ENCODE results near the gene SSR3. TPM values are rescaled to one million over a fixed set of nuclear protein-coding genes. Genes with fewer than 3 reads are reported as not detected.

Gene SSR3
- total RNA-seq, 1 donor = 212 TPM

- H3K27me3 ChIP-seq (ENCODE audit: insufficient read depth, low read length) = no peaks in the 10 kb centered on the region
- no peaks in the 10 kb centered on the region for H3K9me3 ChIP-seq (ENCODE audit: low read depth, low read length)
- peaks cover 13% of the 10 kb centered on the region for H4K20me1 ChIP-seq (ENCODE audit: insufficient read depth, low read length)
- no peak overlapping the region for H2AFZ ChIP-seq (ENCODE audit: low read length)
- H3K36me3 ChIP-seq (ENCODE audit: insufficient read depth, low read length) = peaks cover 92% of the 10 kb centered on the region
- peaks cover 10% of the 10 kb centered on the region for H3K4me1 ChIP-seq (ENCODE audit: insufficient read depth, low read length)
- peak overlapping the region; percentile 34 for H3K27ac ChIP-seq (ENCODE audit: low read depth, low read length)
- no peak overlapping the region for H3K4me3 ChIP-seq (ENCODE audit: insufficient read depth, low read length)
- DNase-seq (ENCODE audit: insufficient read length, low spot score, missing footprints) = no peak
- no peak for TF ChIP-seq CTCF (IDR thresholded peaks at IDR 0.05; ENCODE audit: extremely low read depth, low read depth, low read length)
- H3K4me2 ChIP-seq (ENCODE audit: insufficient read depth, low read length) = no peak overlapping the region
- H3K79me2 ChIP-seq (ENCODE audit: insufficient read depth, low read length) = peaks cover 33% of the 10 kb centered on the region
These were observed 12.5 kb downstream of the SSR3 start for GRCh38 chr3:156542101-156543042.

GRCh38 chr3:156539802-156540201 lies 15.1 kb downstream of the SSR3 start:
- H3K79me2 ChIP-seq (ENCODE audit: insufficient read depth, low read length) = peaks cover 7% of the 10 kb centered on the region
- DNase-seq (ENCODE audit: insufficient read length, low spot score, missing footprints) = no peak
- no peak overlapping the region for H3K27ac ChIP-seq (ENCODE audit: low read depth, low read length)
- H4K20me1 ChIP-seq (ENCODE audit: insufficient read depth, low read length) = peaks cover 6% of the 10 kb centered on the region
- TF ChIP-seq CTCF (IDR thresholded peaks at IDR 0.05; ENCODE audit: extremely low read depth, low read depth, low read length) = no peak
- peaks cover 24% of the 10 kb centered on the region for H3K4me1 ChIP-seq (ENCODE audit: insufficient read depth, low read length)
- no peaks in the 10 kb centered on the region for H3K27me3 ChIP-seq (ENCODE audit: insufficient read depth, low read length)
- no peak overlapping the region for H3K4me2 ChIP-seq (ENCODE audit: insufficient read depth, low read length)
- H3K9me3 ChIP-seq (ENCODE audit: low read depth, low read length) = no peaks in the 10 kb centered on the region
- H3K36me3 ChIP-seq (ENCODE audit: insufficient read depth, low read length) = peaks cover 66% of the 10 kb centered on the region
- no peak overlapping the region for H2AFZ ChIP-seq (ENCODE audit: low read length)
- H3K4me3 ChIP-seq (ENCODE audit: insufficient read depth, low read length) = no peak overlapping the region

- Histone ChIP-seq H3K4me3 (ENCODE audit: insufficient read depth, low read length) (no peak overlapping the region), H4K20me1 (ENCODE audit: insufficient read depth, low read length) (peaks cover 3% of the 10 kb centered on the region), H2AFZ (ENCODE audit: low read length) (no peak overlapping the region), H3K79me2 (ENCODE audit: insufficient read depth, low read length) (peaks cover under 1% of the 10 kb centered on the region), H3K9me3 (ENCODE audit: low read depth, low read length) (no peaks in the 10 kb centered on the region), H3K27ac (ENCODE audit: low read depth, low read length) (no peak overlapping the region), H3K4me1 (ENCODE audit: insufficient read depth, low read length) (peaks cover 21% of the 10 kb centered on the region), H3K27me3 (ENCODE audit: insufficient read depth, low read length) (no peaks in the 10 kb centered on the region), H3K36me3 (ENCODE audit: insufficient read depth, low read length) (peaks cover 59% of the 10 kb centered on the region), H3K4me2 (ENCODE audit: insufficient read depth, low read length) (no peak overlapping the region)
- no peak for DNase-seq (ENCODE audit: insufficient read length, low spot score, missing footprints)
- TF ChIP-seq CTCF (IDR thresholded peaks at IDR 0.05; ENCODE audit: extremely low read depth, low read depth, low read length) = no peak
These were observed 15.9 kb downstream of the SSR3 start for GRCh38 chr3:156539051-156539450.

- Histone ChIP-seq H3K4me2 (ENCODE audit: insufficient read depth, low read length) (no peak overlapping the region), H3K4me3 (ENCODE audit: insufficient read depth, low read length) (no peak overlapping the region), H3K36me3 (ENCODE audit: insufficient read depth, low read length) (peaks cover 35% of the 10 kb centered on the region), H3K79me2 (ENCODE audit: insufficient read depth, low read length) (no peaks in the 10 kb centered on the region), H3K27ac (ENCODE audit: low read depth, low read length) (peak overlapping the region; percentile 90), H3K4me1 (ENCODE audit: insufficient read depth, low read length) (peaks cover 25% of the 10 kb centered on the region), H3K27me3 (ENCODE audit: insufficient read depth, low read length) (no peaks in the 10 kb centered on the region), H2AFZ (ENCODE audit: low read length) (no peak overlapping the region), H4K20me1 (ENCODE audit: insufficient read depth, low read length) (peaks cover 3% of the 10 kb centered on the region), H3K9me3 (ENCODE audit: low read depth, low read length) (no peaks in the 10 kb centered on the region)
- DNase-seq (ENCODE audit: insufficient read length, low spot score, missing footprints) = no peak
- TF ChIP-seq CTCF (IDR thresholded peaks at IDR 0.05; ENCODE audit: extremely low read depth, low read depth, low read length) = no peak
These were observed 18.2 kb downstream of the SSR3 start for GRCh38 chr3:156536524-156537316.

Data from osteoblast (primary cell).